Naive thymus-derived CD4-positive, alpha-beta T cell (primary cell): ENCODE measurements around the gene SERINC5. TPM values are rescaled to one million over a fixed set of nuclear protein-coding genes. Genes with fewer than 3 reads are reported as not detected.

Source experiments
- ATAC-seq: fragments of 150-1000 bp; cut with Tn5 transposase; 2 replicates; pipeline ENCODE4 v1.10.0; 2021; ENCODE audit warnings: mild to moderate bottlenecking, moderate library complexity
- CTCF ChIA-PET: fragments of 350-600 bp; sonication (Branson Sonifier 250); formaldehyde crosslinking; loops from one replicate; lab custom pipeline; 2021; ENCODE audit warnings: antibody characterized with exemption; lab: Charles Lee
- POLR2A ChIA-PET: fragments of 350-600 bp; sonication (Branson Sonifier 250); formaldehyde crosslinking; loops from one replicate; lab custom pipeline; 2021; ENCODE audit warnings: antibody characterized with exemption, inconsistent platforms; lab: Charles Lee
- DNase-seq, 9 donors: peaks; one replicate each; pipeline versions ENCODE4 v3.0.0 to v3.0.0-alpha.2; 2020 to 2022; ENCODE audit warnings: mixed read lengths in 1 of 9
- H3K27ac ChIP-seq: one replicate; pipeline ENCODE4 v1.7.0; 2013; ENCODE audit warnings: mild to moderate bottlenecking, low read depth, low read length, moderate library complexity
- H3K27me3 ChIP-seq, 2 donors: one replicate each; pipeline ENCODE4 v1.7.0; 2013; ENCODE audit warnings: low read length in 2 of 2, mild to moderate bottlenecking in 2 of 2, moderate library complexity in 2 of 2; ENCODE audit not compliant: control insufficient read depth in 2 of 2, insufficient read depth in 2 of 2
- H3K36me3 ChIP-seq, 3 experiments: 1 replicate in 2 of 3; 2 replicates in 1 of 3; pipeline ENCODE4 v1.7.0; 2013; ENCODE audit warnings: low read length in 3 of 3, mild to moderate bottlenecking in 3 of 3, moderate library complexity in 1 of 3; ENCODE audit not compliant: insufficient read depth in 3 of 3, control insufficient read depth in 2 of 3
- H3K4me1 ChIP-seq, 2 donors: one replicate each; pipeline ENCODE4 v1.7.0; 2013; ENCODE audit warnings: low read length in 2 of 2, mild to moderate bottlenecking in 2 of 2, moderate library complexity in 1 of 2; ENCODE audit not compliant: control insufficient read depth in 2 of 2, insufficient read depth in 2 of 2
- H3K4me3 ChIP-seq: 2 replicates; pipeline ENCODE4 v1.7.0; 2013; ENCODE audit warnings: mild to moderate bottlenecking, low read length
- H3K9me3 ChIP-seq, 3 experiments: 1 replicate in 2 of 3; 2 replicates in 1 of 3; pipeline ENCODE4 v1.7.0; 2013; ENCODE audit warnings: low read length in 3 of 3; ENCODE audit not compliant: control insufficient read depth in 2 of 3
- H3K27ac Mint-ChIP-seq, 9 donors: one replicate each; pipeline ENCODE4 v1.8.0; 2020 to 2022; ENCODE audit warnings: mixed read lengths in 9 of 9, mild to moderate bottlenecking in 8 of 9, moderate library complexity in 5 of 9, inconsistent platforms in 2 of 9
- H3K27me3 Mint-ChIP-seq, 5 donors: one replicate each; pipeline ENCODE4 v1.8.0; 2021 to 2022; ENCODE audit warnings: mixed read lengths in 5 of 5, mild to moderate bottlenecking in 1 of 5
- H3K36me3 Mint-ChIP-seq, 5 donors: one replicate each; pipeline ENCODE4 v1.8.0; 2020 to 2022; ENCODE audit warnings: mixed read lengths in 5 of 5, mild to moderate bottlenecking in 3 of 5, inconsistent platforms in 1 of 5
- H3K4me1 Mint-ChIP-seq, 7 donors: one replicate each; pipeline ENCODE4 v1.8.0; 2020 to 2022; ENCODE audit warnings: mixed read lengths in 7 of 7, mild to moderate bottlenecking in 3 of 7, inconsistent platforms in 1 of 7
- H3K4me3 Mint-ChIP-seq, 10 donors: one replicate each; pipeline ENCODE4 v1.8.0; 2020 to 2022; ENCODE audit warnings: mild to moderate bottlenecking in 10 of 10, mixed read lengths in 10 of 10, moderate library complexity in 6 of 10, inconsistent platforms in 2 of 10
- H3K9me3 Mint-ChIP-seq, 11 donors: one replicate each; pipeline ENCODE4 v1.8.0; 2020 to 2022; ENCODE audit warnings: mixed read lengths in 11 of 11, mild to moderate bottlenecking in 4 of 11, inconsistent platforms in 1 of 11, moderate library complexity in 1 of 11
- intact Hi-C, 2 donors: fragments of 100-400 bp; cut with micrococcal nuclease; formaldehyde crosslinking; loops; one replicate each; pipeline ENCODE4 v1.15.1; 2023
- polyA plus RNA-seq, 2 donors: library from polyadenylated mRNA; unstranded; fragments of 300-500 nt; fragmentation: Illumina TruSeq; gene quantifications; one replicate each; pipeline ENCODE4 v1.2.3, GENCODE V29; 2021
- total RNA-seq, 6 experiments: library from RNA in 5 of 6; stranded (reverse) in 5 of 6; gene quantifications; 1 replicate in 5 of 6; 2 replicates in 1 of 6; pipeline ENCODE4 v1.2.3 and lab custom pipeline; 2021 to 2026

The SERINC5 gene
- total and polyA plus RNA-seq, 7 experiments from 2014 or later: 34.3 to 164 (median 101) TPM

DNA sequence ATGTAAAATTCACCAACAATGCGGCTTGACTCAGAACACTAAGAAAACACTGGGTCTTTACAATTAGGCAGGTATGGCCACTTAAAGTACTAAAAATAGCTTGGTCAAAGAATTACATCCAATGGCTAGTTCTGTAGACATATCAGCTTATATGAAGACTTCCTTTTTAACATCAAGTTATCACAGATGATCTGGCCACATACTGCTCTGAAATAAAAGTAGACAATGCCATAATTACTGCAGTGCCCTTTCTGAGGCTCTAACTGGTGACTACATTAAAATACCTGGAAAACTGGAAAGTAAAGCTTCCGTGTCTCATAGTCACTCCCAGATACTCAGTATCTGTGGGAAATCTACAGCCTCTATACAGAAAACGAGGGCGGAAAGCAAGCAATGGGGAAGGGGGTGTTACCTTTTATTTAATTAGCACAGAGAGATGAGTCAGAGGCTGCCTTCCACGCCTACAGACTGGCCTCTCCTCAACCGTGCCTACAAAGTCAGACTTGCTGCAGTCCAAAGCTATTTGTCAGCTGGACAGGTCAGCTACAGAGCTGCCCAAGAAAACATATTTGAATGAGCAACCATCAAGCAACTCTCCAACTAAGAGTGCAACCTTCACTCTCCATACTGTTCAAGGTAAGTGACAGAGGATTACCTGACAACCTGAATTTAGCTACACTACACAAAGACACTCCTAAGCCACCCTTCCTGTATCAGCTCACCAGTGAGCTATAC lies 8.7 kb downstream of the SERINC5 start:
- Mint-ChIP-seq H3K27me3 (no peaks in the 10 kb centered on the region), H3K36me3 (peaks cover 11 to 38% (median 30%) of the 10 kb centered on the region in 5 donors), H3K27ac (peak overlapping the region; percentile 64 to 92 (median 82)), H3K4me1 (peaks cover 40 to 82% (median 65%) of the 10 kb centered on the region in 7 donors), H3K9me3 (peaks cover 0 to 18% (median 10%) of the 10 kb centered on the region in 11 donors), H3K4me3 (peak overlapping the region; percentile 57 to 97 (median 70))
- intact Hi-C loops: loop anchor here (1.0 to 2.0 kb wide), 5 partner anchors 7 to 96 kb away; no protein-coding TSS in a partner anchor
- peaks cover under 1 to 15% (median 2%) of the 10 kb centered on the region in 3 experiments for H3K36me3 ChIP-seq
- peaks cover 11 to 49% of the 10 kb centered on the region in 2 donors for H3K4me1 ChIP-seq
- no peaks in the 10 kb centered on the region for H3K27me3 ChIP-seq
- ATAC-seq (peak; percentile 79), DNase-seq (peak in 1 of 9 donors; percentile 35)
- no peak overlapping the region for H3K4me3 ChIP-seq
- ChIA-PET POLR2A (interaction anchor here (0.6 to 5.9 kb wide), 13 partner anchors 8 to 95 kb away, joined by 3 to 44 read pairs (median 3); partner anchors contain the start of gene SERINC5), CTCF (interaction anchor here (0.7 to 1.6 kb wide), 5 partner anchors 9 to 156 kb away, joined by 3 to 7 read pairs (median 4); no protein-coding TSS in a partner anchor)
- peaks cover 0 to 9% (median 6%) of the 10 kb centered on the region in 3 experiments for H3K9me3 ChIP-seq
- H3K27ac ChIP-seq: peak overlapping the region; percentile 50

DNA sequence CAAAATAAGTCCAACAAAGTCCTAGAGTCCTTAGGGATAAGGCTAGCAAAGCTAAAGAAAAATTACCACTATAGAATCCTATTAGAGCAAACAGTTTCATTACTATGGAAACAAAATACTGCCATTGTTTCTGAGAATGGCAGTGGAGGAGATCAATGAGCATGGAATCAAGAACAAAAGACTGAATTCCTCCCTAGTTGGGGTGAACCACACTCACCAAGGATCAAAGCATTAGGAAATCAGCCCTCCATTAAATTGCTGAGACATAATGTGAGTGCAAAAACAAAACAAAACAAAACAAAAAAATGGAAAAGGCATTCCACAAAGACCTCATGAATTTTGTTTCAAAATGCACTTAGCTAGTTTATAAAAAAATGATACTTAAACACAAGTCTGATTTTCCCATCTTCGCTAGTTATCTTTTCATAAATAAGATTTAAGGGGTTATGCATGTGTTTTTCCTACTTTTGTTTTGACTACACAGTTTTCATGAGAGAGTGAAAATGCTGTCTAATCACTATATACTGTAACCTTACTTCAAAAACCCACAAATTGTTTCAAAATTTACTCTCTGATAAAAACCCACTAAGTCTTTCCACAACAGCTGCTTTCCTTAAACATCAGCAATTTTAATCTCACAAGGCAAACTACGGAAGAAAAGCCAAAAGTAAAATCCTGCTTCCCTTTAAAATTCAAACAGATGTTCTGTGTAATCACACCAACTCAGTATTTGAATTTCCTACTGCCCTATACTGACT lies 9.7 kb downstream of the SERINC5 start:
- peak overlapping the region in 9 of 10 donors; percentile 18 to 97 (median 52) for H3K4me3 Mint-ChIP-seq

DNA sequence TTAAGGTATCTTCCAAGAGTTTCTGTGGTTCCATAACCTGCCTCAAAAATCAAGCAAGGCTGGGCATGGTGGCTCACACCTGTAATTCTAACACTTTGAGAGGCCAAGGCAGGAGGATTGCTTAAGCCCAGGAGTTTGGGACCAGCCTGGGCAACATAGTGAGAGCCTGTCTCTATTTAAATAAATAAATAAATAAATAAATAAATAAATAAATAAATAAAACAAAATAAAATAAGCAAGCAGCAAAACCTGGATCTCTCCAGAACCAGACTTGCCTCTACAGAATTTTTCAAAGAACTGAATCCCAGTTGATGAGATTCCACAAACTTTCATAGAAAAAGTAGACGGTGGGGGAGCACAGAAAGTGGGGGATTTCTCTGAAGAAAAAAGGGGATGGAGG lies 12.3 kb downstream of the SERINC5 start:
- Histone ChIP-seq H3K9me3 (peaks cover 0 to 9% (median 8%) of the 10 kb centered on the region in 3 experiments), H3K27me3 (no peaks in the 10 kb centered on the region), H3K27ac (no peak overlapping the region), H3K4me1 (peaks cover 11 to 61% of the 10 kb centered on the region in 2 donors), H3K4me3 (no peak overlapping the region), H3K36me3 (peaks cover 8 to 24% (median 9%) of the 10 kb centered on the region in 3 experiments)
- Mint-ChIP-seq H3K27ac (peak overlapping the region in 3 of 9 donors; percentile 62 to 82 (median 73)), H3K9me3 (peaks cover 0 to 29% (median 18%) of the 10 kb centered on the region in 11 donors), H3K4me1 (peaks cover 56 to 82% (median 72%) of the 10 kb centered on the region in 7 donors), H3K36me3 (peaks cover 11 to 60% (median 39%) of the 10 kb centered on the region in 5 donors), H3K27me3 (no peaks in the 10 kb centered on the region), H3K4me3 (peak overlapping the region in 2 of 10 donors; percentile 14 to 30)
- no peak for ATAC-seq
- intact Hi-C loops: no loop called here
- CTCF ChIA-PET: interaction anchor here (0.7 kb wide), 1 partner anchor 312 kb away, joined by 6 read pairs; no protein-coding TSS in a partner anchor
- POLR2A ChIA-PET: interaction anchor here (0.7 to 5.9 kb wide), 3 partner anchors 8 to 38 kb away, joined by 3 to 44 read pairs (median 8); partner anchors contain the start of gene SERINC5
- no peak for DNase-seq

More for the DNA sequence above, 9.7 kb downstream of the SERINC5 start:
- ChIA-PET CTCF (interaction anchor here (1.0 to 1.6 kb wide), 4 partner anchors 27 to 155 kb away, joined by 3 to 7 read pairs (median 4); no protein-coding TSS in a partner anchor), POLR2A (interaction anchor here (0.6 to 5.9 kb wide), 10 partner anchors 9 to 115 kb away, joined by 3 to 44 read pairs (median 3); partner anchors contain the start of gene SERINC5)
- Histone ChIP-seq H3K36me3 (peaks cover 6 to 24% (median 8%) of the 10 kb centered on the region in 3 experiments), H3K9me3 (peaks cover 0 to 9% (median 8%) of the 10 kb centered on the region in 3 experiments), H3K4me1 (peaks cover 11 to 48% of the 10 kb centered on the region in 2 donors), H3K27ac (peak overlapping the region; percentile 18), H3K4me3 (no peak overlapping the region), H3K27me3 (no peaks in the 10 kb centered on the region)
- H3K9me3 Mint-ChIP-seq: peaks cover 0 to 28% (median 17%) of the 10 kb centered on the region in 11 donors
- no peaks in the 10 kb centered on the region for H3K27me3 Mint-ChIP-seq
- H3K36me3 Mint-ChIP-seq: peaks cover 11 to 47% (median 40%) of the 10 kb centered on the region in 5 donors
- DNase-seq (no peak), ATAC-seq (no peak)
- intact Hi-C loops: loop anchor here (1.0 to 2.0 kb wide), 4 partner anchors 8 to 95 kb away; no protein-coding TSS in a partner anchor
- H3K4me1 Mint-ChIP-seq: peaks cover 45 to 82% (median 65%) of the 10 kb centered on the region in 7 donors
- peak overlapping the region; percentile 26 to 92 (median 67) for H3K27ac Mint-ChIP-seq

DNA sequence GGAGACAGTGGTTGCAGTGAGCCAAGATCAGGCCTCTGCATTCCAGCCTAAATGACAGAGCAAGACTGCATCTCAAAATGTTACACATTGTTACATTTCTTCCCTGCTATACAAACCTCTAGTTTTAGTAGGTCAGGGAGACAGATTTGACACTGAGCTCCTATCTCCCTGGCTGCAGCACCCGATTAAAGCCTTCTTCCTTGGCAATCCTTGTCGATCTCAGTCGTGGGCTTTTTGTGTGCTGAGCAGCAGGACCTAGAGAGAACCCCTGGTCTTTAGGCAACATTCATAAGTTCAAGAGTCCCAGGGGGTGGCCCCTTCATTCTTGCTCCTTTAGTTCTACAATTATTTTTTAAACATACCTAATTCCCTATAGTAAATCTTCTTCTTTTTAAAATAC lies 13.0 kb downstream of the SERINC5 start:
- H3K36me3 Mint-ChIP-seq: peaks cover 11 to 57% (median 41%) of the 10 kb centered on the region in 5 donors

DNA sequence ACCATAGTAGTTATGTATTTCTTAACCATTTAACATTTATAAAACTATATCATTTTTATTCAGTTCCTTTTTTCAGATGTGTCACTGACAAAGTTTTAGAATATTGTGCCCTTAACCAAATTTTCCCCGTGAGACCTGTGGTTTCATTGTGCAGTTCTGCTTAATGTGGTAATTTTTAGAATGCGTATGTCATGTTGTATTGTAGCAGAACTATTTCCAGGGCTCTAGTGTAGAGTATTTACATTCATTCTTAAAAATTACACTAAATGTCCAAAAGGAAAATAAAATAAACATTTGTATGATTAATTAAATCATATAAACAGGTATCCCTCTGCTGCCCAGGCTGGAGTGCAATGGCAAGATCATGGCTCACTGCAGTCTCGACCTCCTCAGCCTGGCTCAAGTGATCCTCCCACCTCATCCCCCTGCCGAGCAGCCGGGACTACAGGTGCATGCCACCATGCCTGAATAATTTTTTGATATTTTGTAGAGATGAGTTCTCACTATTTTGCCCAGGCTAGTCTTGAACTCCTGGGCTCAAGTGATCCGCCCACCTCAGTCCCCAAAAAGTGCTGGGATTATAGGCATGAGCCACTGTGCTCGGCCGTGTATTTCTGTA lies 15.4 kb downstream of the SERINC5 start:
- peaks cover 0 to 47% of the 10 kb centered on the region in 2 donors for H3K4me1 ChIP-seq
- CTCF ChIA-PET: interaction anchor here (0.9 kb wide), 1 partner anchor 35 kb away, joined by 4 read pairs; no protein-coding TSS in a partner anchor

More for the DNA sequence above, 13.0 kb downstream of the SERINC5 start:
- Histone ChIP-seq H3K9me3 (peaks cover 0 to 9% (median 8%) of the 10 kb centered on the region in 3 experiments), H3K4me1 (peaks cover 11 to 58% of the 10 kb centered on the region in 2 donors), H3K4me3 (no peak overlapping the region), H3K27me3 (no peaks in the 10 kb centered on the region), H3K27ac (no peak overlapping the region), H3K36me3 (peaks cover 8 to 24% (median 9%) of the 10 kb centered on the region in 3 experiments)
- H3K9me3 Mint-ChIP-seq: peaks cover 0 to 29% (median 18%) of the 10 kb centered on the region in 11 donors
- intact Hi-C loops: no loop called here
- peaks cover 53 to 82% (median 72%) of the 10 kb centered on the region in 7 donors for H3K4me1 Mint-ChIP-seq
- peak overlapping the region in 4 of 10 donors; percentile 13 to 30 (median 14) for H3K4me3 Mint-ChIP-seq
- ChIA-PET CTCF (no interaction called here), POLR2A (interaction anchor here (1.9 to 5.9 kb wide), 2 partner anchors 9 to 12 kb away, joined by 8 to 44 read pairs; partner anchors contain the start of gene SERINC5)
- DNase-seq: no peak
- H3K27ac Mint-ChIP-seq: peak overlapping the region in 5 of 9 donors; percentile 2 to 82 (median 62)
- no peak for ATAC-seq
- H3K27me3 Mint-ChIP-seq: no peaks in the 10 kb centered on the region

More for the DNA sequence above, 15.4 kb downstream of the SERINC5 start:
- POLR2A ChIA-PET: interaction anchor here (0.8 to 4.8 kb wide), 3 partner anchors 15 to 35 kb away, joined by 3 to 29 read pairs (median 4); partner anchors contain the start of gene SERINC5
- H3K9me3 ChIP-seq: peaks cover 0 to 9% (median 8%) of the 10 kb centered on the region in 3 experiments
- Mint-ChIP-seq H3K27ac (peak overlapping the region in 8 of 9 donors; percentile 62 to 92 (median 84)), H3K27me3 (no peaks in the 10 kb centered on the region), H3K9me3 (peaks cover 0 to 29% (median 18%) of the 10 kb centered on the region in 11 donors), H3K4me3 (peak overlapping the region in 8 of 10 donors; percentile 43 to 89 (median 66)), H3K36me3 (peaks cover 11 to 65% (median 47%) of the 10 kb centered on the region in 5 donors), H3K4me1 (peaks cover 35 to 83% (median 70%) of the 10 kb centered on the region in 7 donors)
- intact Hi-C loops: no loop called here
- H3K27me3 ChIP-seq: no peaks in the 10 kb centered on the region
- H3K36me3 ChIP-seq: peaks cover 8 to 24% (median 9%) of the 10 kb centered on the region in 3 experiments
- ATAC-seq (peak; percentile 68), DNase-seq (no peak)
- H3K4me3 ChIP-seq: no peak overlapping the region
- H3K27ac ChIP-seq: peak overlapping the region; percentile 3
